K562 (cell line): ENCODE data around the gene ISL1. TPM values are rescaled to one million over a fixed set of nuclear protein-coding genes. Genes with fewer than 3 reads are reported as not detected.

Source experiments
- KDM4B ChIP-seq, 2 experiments: fragments of 450-650 bp in 1 of 2; sonication (generic) in 1 of 2; IDR thresholded peaks; 2 replicates each; pipeline ENCODE4 v1.6.1; 2016 to 2017; ENCODE audit warnings: borderline replicate concordance in 2 of 2, antibody characterized with exemption in 1 of 2, low read depth in 1 of 2, mild to moderate bottlenecking in 1 of 2
- NFXL1 ChIP-seq: fragments of 450-650 bp; formaldehyde crosslinking; IDR thresholded peaks from 2 replicates; pipeline ENCODE4 v1.4.0; 2021; ENCODE audit warnings: mild to moderate bottlenecking
- NONO ChIP-seq, 2 experiments: fragments of 200-400 bp in 1 of 2; fragments of 450-650 bp in 1 of 2; formaldehyde crosslinking in 1 of 2; IDR thresholded peaks; 2 replicates each; pipeline ENCODE4 v1.6.1; 2017; ENCODE audit warnings: low read depth in 2 of 2, mild to moderate bottlenecking in 2 of 2, moderate library complexity in 2 of 2, low read length in 1 of 2
- RUNX1 ChIP-seq: sonication (generic); IDR thresholded peaks from 2 replicates; pipeline ENCODE4 v1.6.1; 2016; ENCODE audit warnings: antibody characterized with exemption, low read depth
- ZNF197 ChIP-seq: fragments of 200-800 bp; sonication (Bioruptor generic); IDR thresholded peaks from 2 replicates; pipeline ENCODE4 v1.6.1; 2016; ENCODE audit warnings: low read depth, missing genetic modification characterization, missing compliant biosample characterization
- ZNF316 ChIP-seq: fragments of 450-650 bp; IDR thresholded peaks from 2 replicates; pipeline ENCODE4 v1.6.1; 2016
- polyA plus RNA-seq, 8 experiments: library from polyadenylated mRNA; depleted of rRNA in 4 of 8; stranded (reverse) in 5 of 8; unstranded in 3 of 8; fragments of >200 nt; fragmentation: Nextera tagmentation in 2 of 8; fragmentation: Illumina TruSeq in 1 of 8; extraction: Ambion mirVana in 2 of 8; extraction: Trizol in 1 of 8; gene quantifications; 2 replicates each; pipeline versions ENCODE4 v1.2.1 to v1.2.3, GENCODE V29; 2011 to 2014; ENCODE audit warnings: inconsistent platforms in 1 of 8, missing spikeins in 1 of 8
- total RNA-seq, 7 experiments: library from RNA; depleted of rRNA in 6 of 7; stranded (reverse); fragments of >200 nt in 6 of 7; fragmentation: Illumina TruSeq in 2 of 7; extraction: Trizol in 2 of 7; gene quantifications; 2 replicates each; pipeline versions ENCODE4 v1.2.1 to v1.2.3, GENCODE V29; 2011 to 2021; ENCODE audit warnings: low replicate concordance in 1 of 7
- TF ChIP-seq, protein P1 (sequence below): IDR thresholded peaks from 3 replicates; pipeline ENCODE4 v1.6.1; 2011; ENCODE audit warnings: borderline replicate concordance, mild to moderate bottlenecking; ENCODE audit not compliant: insufficient read length, insufficient read depth
- TF ChIP-seq, protein P2 (sequence below), 2 experiments: fragments of 450-650 bp in 1 of 2; sonication (generic) in 1 of 2; formaldehyde crosslinking in 1 of 2; IDR thresholded peaks in 1 of 2; conservative IDR thresholded peaks in 1 of 2; 2 replicates each; pipeline versions ENCODE4 v1.6.1 to v1.8.1; 2016 to 2023; ENCODE audit warnings: mild to moderate bottlenecking in 2 of 2, moderate library complexity in 2 of 2, inconsistent platforms in 1 of 2, missing genetic modification reagents in 1 of 2
- TF ChIP-seq, protein P3 (sequence below), 2 experiments: fragments of 450-650 bp in 1 of 2; IDR thresholded peaks; 2 replicates each; pipeline ENCODE4 v1.6.1; 2011 to 2017; ENCODE audit warnings: low read depth in 2 of 2, antibody characterized with exemption in 1 of 2, borderline replicate concordance in 1 of 2, low read length in 1 of 2, mild to moderate bottlenecking in 1 of 2, mixed read lengths in 1 of 2; ENCODE audit not compliant: control insufficient read depth in 1 of 2
- TF ChIP-seq, protein P4 (sequence below): fragments of 450-650 bp; IDR thresholded peaks from 2 replicates; pipeline ENCODE4 v1.6.1; 2017; ENCODE audit warnings: mild to moderate bottlenecking, moderate library complexity

ISL1 gene
- total and polyA plus RNA-seq, 9 of the 15 experiments (the other 6 are each of a cell fraction or from before 2014, with no cell fraction given) = not detected

DNA sequence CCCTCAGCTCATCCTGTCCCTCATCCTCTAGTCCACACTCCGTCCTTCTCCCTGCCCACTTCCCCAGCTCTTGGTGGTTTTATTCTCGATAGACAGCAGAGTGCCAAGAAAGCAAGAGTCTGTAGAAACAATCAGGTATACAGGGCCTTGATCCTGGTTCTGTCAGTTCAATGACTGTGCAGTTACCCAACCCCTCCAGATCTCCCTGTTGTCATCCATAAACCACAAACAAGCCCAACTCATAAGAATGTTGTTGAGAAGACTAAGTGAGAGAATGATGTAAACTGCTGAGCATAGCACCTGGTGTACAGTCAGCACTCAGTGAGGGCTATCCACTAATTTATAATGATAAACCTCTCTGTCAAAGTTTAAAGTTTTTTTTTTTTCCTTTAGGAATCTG is 31.3 kb downstream of the ISL1 start (continued):
- TF ChIP-seq, protein P1, sequence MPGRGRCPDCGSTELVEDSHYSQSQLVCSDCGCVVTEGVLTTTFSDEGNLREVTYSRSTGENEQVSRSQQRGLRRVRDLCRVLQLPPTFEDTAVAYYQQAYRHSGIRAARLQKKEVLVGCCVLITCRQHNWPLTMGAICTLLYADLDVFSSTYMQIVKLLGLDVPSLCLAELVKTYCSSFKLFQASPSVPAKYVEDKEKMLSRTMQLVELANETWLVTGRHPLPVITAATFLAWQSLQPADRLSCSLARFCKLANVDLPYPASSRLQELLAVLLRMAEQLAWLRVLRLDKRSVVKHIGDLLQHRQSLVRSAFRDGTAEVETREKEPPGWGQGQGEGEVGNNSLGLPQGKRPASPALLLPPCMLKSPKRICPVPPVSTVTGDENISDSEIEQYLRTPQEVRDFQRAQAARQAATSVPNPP = no peak
- TF ChIP-seq ZNF316 = no peak
- no peak for TF ChIP-seq NONO (IDR thresholded peaks at IDR 0.05; ENCODE audit: low read depth in 2 of 2, low read length in 1 of 2)
- no peak for TF ChIP-seq ZNF197 (CRISPR knock-in tag)
- TF ChIP-seq NFXL1 (CRISPR knock-in tag) = no peak
- TF ChIP-seq, protein P2, sequence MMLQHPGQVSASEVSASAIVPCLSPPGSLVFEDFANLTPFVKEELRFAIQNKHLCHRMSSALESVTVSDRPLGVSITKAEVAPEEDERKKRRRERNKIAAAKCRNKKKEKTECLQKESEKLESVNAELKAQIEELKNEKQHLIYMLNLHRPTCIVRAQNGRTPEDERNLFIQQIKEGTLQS (IDR thresholded peaks at IDR 0.05) = no peak
- TF ChIP-seq, protein P2 (CRISPR knock-in tag; conservative IDR thresholded peaks at IDR 0.05) = no peak
- TF ChIP-seq, protein P3, sequence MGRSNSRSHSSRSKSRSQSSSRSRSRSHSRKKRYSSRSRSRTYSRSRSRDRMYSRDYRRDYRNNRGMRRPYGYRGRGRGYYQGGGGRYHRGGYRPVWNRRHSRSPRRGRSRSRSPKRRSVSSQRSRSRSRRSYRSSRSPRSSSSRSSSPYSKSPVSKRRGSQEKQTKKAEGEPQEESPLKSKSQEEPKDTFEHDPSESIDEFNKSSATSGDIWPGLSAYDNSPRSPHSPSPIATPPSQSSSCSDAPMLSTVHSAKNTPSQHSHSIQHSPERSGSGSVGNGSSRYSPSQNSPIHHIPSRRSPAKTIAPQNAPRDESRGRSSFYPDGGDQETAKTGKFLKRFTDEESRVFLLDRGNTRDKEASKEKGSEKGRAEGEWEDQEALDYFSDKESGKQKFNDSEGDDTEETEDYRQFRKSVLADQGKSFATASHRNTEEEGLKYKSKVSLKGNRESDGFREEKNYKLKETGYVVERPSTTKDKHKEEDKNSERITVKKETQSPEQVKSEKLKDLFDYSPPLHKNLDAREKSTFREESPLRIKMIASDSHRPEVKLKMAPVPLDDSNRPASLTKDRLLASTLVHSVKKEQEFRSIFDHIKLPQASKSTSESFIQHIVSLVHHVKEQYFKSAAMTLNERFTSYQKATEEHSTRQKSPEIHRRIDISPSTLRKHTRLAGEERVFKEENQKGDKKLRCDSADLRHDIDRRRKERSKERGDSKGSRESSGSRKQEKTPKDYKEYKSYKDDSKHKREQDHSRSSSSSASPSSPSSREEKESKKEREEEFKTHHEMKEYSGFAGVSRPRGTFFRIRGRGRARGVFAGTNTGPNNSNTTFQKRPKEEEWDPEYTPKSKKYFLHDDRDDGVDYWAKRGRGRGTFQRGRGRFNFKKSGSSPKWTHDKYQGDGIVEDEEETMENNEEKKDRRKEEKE (IDR thresholded peaks at IDR 0.05; ENCODE audit: borderline replicate concordance in 1 of 2, control insufficient read depth in 1 of 2, low read depth in 2 of 2, low read length in 1 of 2) = no peak
- TF ChIP-seq KDM4B (IDR thresholded peaks at IDR 0.05; ENCODE audit: borderline replicate concordance in 2 of 2, low read depth in 1 of 2) = no peak
- TF ChIP-seq, protein P4, sequence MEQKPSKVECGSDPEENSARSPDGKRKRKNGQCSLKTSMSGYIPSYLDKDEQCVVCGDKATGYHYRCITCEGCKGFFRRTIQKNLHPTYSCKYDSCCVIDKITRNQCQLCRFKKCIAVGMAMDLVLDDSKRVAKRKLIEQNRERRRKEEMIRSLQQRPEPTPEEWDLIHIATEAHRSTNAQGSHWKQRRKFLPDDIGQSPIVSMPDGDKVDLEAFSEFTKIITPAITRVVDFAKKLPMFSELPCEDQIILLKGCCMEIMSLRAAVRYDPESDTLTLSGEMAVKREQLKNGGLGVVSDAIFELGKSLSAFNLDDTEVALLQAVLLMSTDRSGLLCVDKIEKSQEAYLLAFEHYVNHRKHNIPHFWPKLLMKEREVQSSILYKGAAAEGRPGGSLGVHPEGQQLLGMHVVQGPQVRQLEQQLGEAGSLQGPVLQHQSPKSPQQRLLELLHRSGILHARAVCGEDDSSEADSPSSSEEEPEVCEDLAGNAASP = no peak
- TF ChIP-seq RUNX1 = no peak
